Measurements from ENCODE around the gene TP73. TPM values are rescaled to one million over a fixed set of nuclear protein-coding genes. Genes with fewer than 3 reads are reported as not detected.

Gene TP73
- total RNA-seq, 4 donors from 2014 or later: 4.9 to 8.8 (median 7.0) TPM

DNA sequence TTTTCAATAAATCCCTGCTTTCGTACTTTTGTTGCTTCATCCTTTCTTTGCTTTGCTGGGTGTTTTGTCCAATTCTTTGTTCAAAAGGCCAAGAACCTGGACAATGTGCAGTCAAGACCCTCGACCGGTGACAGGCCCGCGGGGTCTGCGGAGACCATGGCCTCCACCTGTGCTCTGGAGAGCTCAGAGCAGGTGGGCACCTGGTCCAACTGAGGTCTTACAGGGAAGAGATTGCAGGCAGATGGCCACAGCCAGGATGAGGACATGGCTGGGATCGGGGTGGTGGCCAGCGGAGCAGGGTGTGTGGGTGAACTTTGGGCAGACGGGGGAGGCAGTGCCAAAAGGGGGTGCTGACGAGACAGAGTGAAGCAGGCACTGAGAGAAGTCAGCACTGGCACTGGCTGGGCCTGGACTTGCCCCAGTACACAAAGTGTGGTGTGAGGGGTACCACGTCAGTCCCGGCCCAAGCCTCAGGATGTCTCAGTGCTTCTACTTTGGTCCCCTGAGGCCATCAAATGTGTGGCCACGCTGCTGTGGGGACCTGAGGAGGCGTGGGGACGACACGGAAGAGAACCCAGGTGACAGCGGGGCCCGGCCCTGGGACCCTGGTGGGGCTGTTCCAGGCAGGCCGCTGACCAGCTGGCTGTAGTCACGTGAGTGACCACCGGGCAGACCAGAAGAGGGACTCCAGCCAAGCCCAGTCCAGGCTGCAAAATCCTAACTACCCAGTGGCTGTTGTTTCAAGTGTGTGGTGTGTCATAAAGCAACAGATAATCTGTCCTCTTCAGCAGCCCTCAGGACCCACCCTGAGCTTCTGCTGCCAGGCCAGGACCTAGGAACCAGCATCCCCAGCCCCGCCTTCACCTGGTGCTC, 89.5 kb downstream of the TP73 start:
- 83 to 92% methylated on average over 6 to 13 of the region's 22 CpGs for WGBS, 2 donors
- H3K36me3 ChIP-seq: peaks cover 4 to 72% (median 14%) of the 10 kb centered on the region in 3 donors
- no peak overlapping the region for H3K4me3 ChIP-seq
- peaks cover 7 to 35% (median 8%) of the 10 kb centered on the region in 3 donors for H3K4me1 ChIP-seq
- H3K27me3 ChIP-seq: no peaks in the 10 kb centered on the region
- TF ChIP-seq POLR2A (IDR thresholded peaks at IDR 0.05): no peak
- TF ChIP-seq, protein P1, sequence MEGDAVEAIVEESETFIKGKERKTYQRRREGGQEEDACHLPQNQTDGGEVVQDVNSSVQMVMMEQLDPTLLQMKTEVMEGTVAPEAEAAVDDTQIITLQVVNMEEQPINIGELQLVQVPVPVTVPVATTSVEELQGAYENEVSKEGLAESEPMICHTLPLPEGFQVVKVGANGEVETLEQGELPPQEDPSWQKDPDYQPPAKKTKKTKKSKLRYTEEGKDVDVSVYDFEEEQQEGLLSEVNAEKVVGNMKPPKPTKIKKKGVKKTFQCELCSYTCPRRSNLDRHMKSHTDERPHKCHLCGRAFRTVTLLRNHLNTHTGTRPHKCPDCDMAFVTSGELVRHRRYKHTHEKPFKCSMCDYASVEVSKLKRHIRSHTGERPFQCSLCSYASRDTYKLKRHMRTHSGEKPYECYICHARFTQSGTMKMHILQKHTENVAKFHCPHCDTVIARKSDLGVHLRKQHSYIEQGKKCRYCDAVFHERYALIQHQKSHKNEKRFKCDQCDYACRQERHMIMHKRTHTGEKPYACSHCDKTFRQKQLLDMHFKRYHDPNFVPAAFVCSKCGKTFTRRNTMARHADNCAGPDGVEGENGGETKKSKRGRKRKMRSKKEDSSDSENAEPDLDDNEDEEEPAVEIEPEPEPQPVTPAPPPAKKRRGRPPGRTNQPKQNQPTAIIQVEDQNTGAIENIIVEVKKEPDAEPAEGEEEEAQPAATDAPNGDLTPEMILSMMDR (IDR thresholded peaks at IDR 0.05): no peak
- H3K27ac ChIP-seq: no peak overlapping the region
- DNase-seq: no peak
- intact Hi-C loops (cut with DNase I): no loop called here
- H3K9me3 ChIP-seq: no peaks in the 10 kb centered on the region

DNA sequence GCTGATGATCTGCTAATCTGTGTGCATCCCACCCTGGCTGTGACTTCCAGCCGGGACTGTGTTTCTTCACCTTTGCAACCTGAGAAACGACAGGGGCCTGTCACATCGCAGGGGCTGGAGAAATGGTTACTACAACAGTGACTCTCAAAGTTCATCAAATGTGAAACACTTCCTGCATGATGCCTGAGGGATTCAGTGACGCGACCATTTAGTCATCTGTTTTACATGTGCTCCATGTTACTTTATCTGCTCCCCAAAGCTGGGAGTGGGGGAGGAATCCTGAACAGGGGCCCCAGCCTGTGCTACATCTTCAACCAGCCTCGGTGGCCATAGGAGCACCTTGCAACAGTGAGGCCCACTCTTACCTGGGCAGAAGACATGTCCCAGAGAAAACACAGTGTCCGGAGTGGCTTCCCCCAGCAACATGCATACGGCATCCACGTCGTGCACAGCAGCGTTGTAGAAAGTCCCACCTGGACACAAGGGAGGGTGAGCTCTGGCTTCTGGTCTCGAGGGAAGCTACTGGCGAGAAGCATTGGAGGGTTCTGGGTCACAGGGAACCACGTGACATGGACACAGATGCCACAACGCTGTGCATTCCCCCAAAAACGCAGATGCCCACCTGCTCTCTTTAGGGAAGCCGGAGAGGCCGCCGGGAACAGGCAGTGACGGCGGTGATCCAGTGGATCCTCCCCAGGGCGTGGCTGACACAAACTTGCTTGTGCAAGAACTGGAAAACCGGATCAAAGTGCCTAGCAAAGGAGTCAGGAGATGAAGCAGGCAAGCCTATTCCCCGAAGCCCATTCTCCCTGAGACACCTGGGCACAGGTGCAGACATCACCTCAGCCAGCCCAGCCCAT, 90.4 kb downstream of the TP73 start:
- Histone ChIP-seq H3K9me3 (no peaks in the 10 kb centered on the region), H3K4me1 (peaks cover 10 to 44% (median 11%) of the 10 kb centered on the region in 3 donors), H3K36me3 (peaks cover 4 to 63% (median 14%) of the 10 kb centered on the region in 3 donors), H3K4me3 (no peak overlapping the region), H3K27me3 (no peaks in the 10 kb centered on the region), H3K27ac (no peak overlapping the region)
- 67 to 81% methylated on average over 6 to 14 of the region's 24 CpGs for WGBS, 2 donors
- DNase-seq: no peak
- TF ChIP-seq POLR2A (IDR thresholded peaks at IDR 0.05): no peak
- TF ChIP-seq, protein P1 (IDR thresholded peaks at IDR 0.05): no peak
- intact Hi-C loops (cut with DNase I): no loop called here

DNA sequence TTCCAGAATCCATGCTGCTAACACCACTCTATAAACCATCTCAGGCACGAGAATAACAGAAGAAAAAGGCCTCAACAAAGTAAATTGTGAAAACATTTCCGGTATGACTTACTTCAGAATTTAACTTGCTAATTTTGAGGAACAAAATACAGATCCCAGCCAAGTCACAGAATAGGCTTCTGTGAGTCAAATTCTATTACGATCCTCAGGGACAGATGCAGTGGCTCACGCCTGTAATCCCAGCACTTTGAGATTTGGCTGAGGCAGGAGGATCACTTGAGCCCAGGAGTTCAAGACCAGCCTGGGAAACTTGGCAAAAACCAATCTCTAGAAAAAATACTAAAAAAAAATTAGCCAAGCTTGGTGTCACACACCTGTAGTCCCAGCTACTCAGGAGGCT, 91.1 kb downstream of the TP73 start:
- intact Hi-C loops (cut with DNase I): no loop called here
- Histone ChIP-seq H3K27ac (no peak overlapping the region), H3K9me3 (no peaks in the 10 kb centered on the region), H3K36me3 (peaks cover 4 to 56% (median 10%) of the 10 kb centered on the region in 3 donors), H3K4me3 (no peak overlapping the region), H3K27me3 (no peaks in the 10 kb centered on the region), H3K4me1 (peaks cover 14 to 49% (median 15%) of the 10 kb centered on the region in 3 donors)
- TF ChIP-seq, protein P1 (IDR thresholded peaks at IDR 0.05): no peak
- TF ChIP-seq POLR2A (IDR thresholded peaks at IDR 0.05): no peak
- DNase-seq: no peak
- WGBS, 2 donors: 60 to 71% methylated on average over 4 of the region's 4 CpGs

DNA sequence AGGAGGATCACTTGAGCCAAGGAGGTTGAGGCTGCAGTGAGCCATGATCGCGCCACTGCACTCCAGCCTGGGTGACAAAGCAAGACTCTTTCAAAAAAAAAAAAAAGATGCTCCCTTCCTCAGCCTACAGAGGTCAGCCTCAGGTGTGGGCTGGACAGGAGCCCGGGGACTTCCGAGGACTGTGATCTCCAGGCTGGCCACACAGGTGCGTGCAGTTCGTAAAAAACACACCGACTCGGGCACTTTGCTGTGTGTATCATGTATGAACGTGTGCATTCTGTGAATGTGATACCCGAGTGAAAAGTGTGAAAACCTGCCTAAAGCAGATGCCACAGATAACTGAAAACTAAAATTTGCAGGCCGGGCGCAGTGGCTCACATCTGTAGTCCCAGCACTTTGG, 91.5 kb downstream of the TP73 start:
- no peak for DNase-seq
- TF ChIP-seq POLR2A (IDR thresholded peaks at IDR 0.05): no peak
- TF ChIP-seq, protein P1 (IDR thresholded peaks at IDR 0.05): no peak
- Histone ChIP-seq H3K9me3 (no peaks in the 10 kb centered on the region), H3K4me3 (no peak overlapping the region), H3K36me3 (peaks cover 4 to 52% (median 10%) of the 10 kb centered on the region in 3 donors), H3K4me1 (peaks cover 14 to 49% (median 15%) of the 10 kb centered on the region in 3 donors), H3K27ac (no peak overlapping the region), H3K27me3 (no peaks in the 10 kb centered on the region)
- intact Hi-C loops (cut with DNase I): no loop called here
- WGBS, 2 donors: 95 to 98% methylated on average over 8 to 10 of the region's 12 CpGs
